ES-I3 (cell line): ENCODE data around the gene TEX261.
A peak's percentile ranks its signal among the peaks of the same experiment; 100 is the strongest.
"Not testable (repeated sequence)": the region's sequence is repeated elsewhere in the genome, so short reads cannot be mapped to it uniquely, and the experiment has no call there.

ENCODE experiments used
- H3K36me3 ChIP-seq: 2 replicates; pipeline ENCODE4 v1.6.1; 2013; ENCODE audit warnings: mild to moderate bottlenecking, low read length, control low read depth, moderate library complexity; ENCODE audit not compliant: insufficient read depth
- H3K4me1 ChIP-seq: 2 replicates; pipeline ENCODE4 v1.6.1; 2013; ENCODE audit warnings: mild to moderate bottlenecking, control low read depth, low read length; ENCODE audit not compliant: insufficient read depth
- H3K9ac ChIP-seq: 2 replicates; pipeline ENCODE4 v1.6.1; 2013; ENCODE audit warnings: low read depth, mild to moderate bottlenecking, low read length, moderate library complexity
- H3K9me3 ChIP-seq: 2 replicates; pipeline ENCODE4 v1.6.1; 2013; ENCODE audit warnings: mild to moderate bottlenecking, low read length, moderate library complexity; ENCODE audit not compliant: control insufficient read depth, insufficient read depth

The TEX261 gene

GRCh38 chr2:70994699-70995425 lies at the start of gene TEX261:
Gene TEX261, minus strand, starts transcription at chr2:70994873. Its CDS starts 116 bp downstream, at chr2:70994757.
- no peaks in the 10 kb centered on the region for H3K36me3 ChIP-seq
- H3K9ac ChIP-seq, result peak within 1 kb of the TSS; percentile 84
- H3K9me3 ChIP-seq, result no peaks in the 10 kb centered on the region
- H3K4me1 ChIP-seq, result peaks cover 8% of the 10 kb centered on the region; the same call in 1 of the 2 replicates

- no peaks in the 10 kb centered on the region for H3K4me1 ChIP-seq
- H3K9me3 ChIP-seq, result no peaks in the 10 kb centered on the region
- no peak overlapping the region; the same call in 1 of the 2 replicates for H3K9ac ChIP-seq
- no peaks in the 10 kb centered on the region for H3K36me3 ChIP-seq
Measured at GRCh38 chr2:71043531-71044407, 49.1 kb upstream of the TEX261 start.

- H3K36me3 ChIP-seq, result no peaks in the 10 kb centered on the region
- no peaks in the 10 kb centered on the region for H3K4me1 ChIP-seq
- no peaks in the 10 kb centered on the region for H3K9me3 ChIP-seq
- no peak overlapping the region for H3K9ac ChIP-seq
Measured at GRCh38 chr2:71042287-71042686, 47.6 kb upstream of the TEX261 start.

- H3K36me3 ChIP-seq, H3K4me1 ChIP-seq, H3K9me3 ChIP-seq, H3K9ac ChIP-seq: not testable (repeated sequence)
Measured at GRCh38 chr2:71036296-71036695, 41.6 kb upstream of the TEX261 start.

- not testable (repeated sequence) for H3K9me3 ChIP-seq, H3K9ac ChIP-seq, H3K4me1 ChIP-seq, H3K36me3 ChIP-seq
Measured at GRCh38 chr2:71023553-71024243, 29.0 kb upstream of the TEX261 start.

GRCh38 chr2:71021394-71021793 lies 26.7 kb upstream of the TEX261 start:
- H3K9ac ChIP-seq, H3K36me3 ChIP-seq, H3K4me1 ChIP-seq, H3K9me3 ChIP-seq: not testable (repeated sequence)

GRCh38 chr2:71019989-71020388 lies 25.3 kb upstream of the TEX261 start:
- H3K9me3 ChIP-seq, H3K9ac ChIP-seq, H3K36me3 ChIP-seq, H3K4me1 ChIP-seq: not testable (repeated sequence)

GRCh38 chr2:71018625-71019024 lies 24.0 kb upstream of the TEX261 start:
- H3K4me1 ChIP-seq, result 0 out of 2 replicates have a peak, but pooled peaks cover 4% of the 10 kb centered on the region
- H3K36me3 ChIP-seq, result no peaks in the 10 kb centered on the region
- no peak overlapping the region for H3K9ac ChIP-seq
- no peaks in the 10 kb centered on the region for H3K9me3 ChIP-seq

- H3K9me3 ChIP-seq, H3K36me3 ChIP-seq, H3K4me1 ChIP-seq: not testable (repeated sequence)
Measured at GRCh38 chr2:71011786-71012185, 17.1 kb upstream of the TEX261 start.

GRCh38 chr2:71008342-71008741 lies 13.7 kb upstream of the TEX261 start:
- H3K9ac ChIP-seq, result no peak overlapping the region

More at GRCh38 chr2:71011786-71012185, 17.1 kb upstream of the TEX261 start:
- not testable (repeated sequence) for H3K9ac ChIP-seq

GRCh38 chr2:71006955-71007799 lies 12.5 kb upstream of the TEX261 start:
- Histone ChIP-seq H3K9me3 (no peaks in the 10 kb centered on the region), H3K4me1 (no peaks in the 10 kb centered on the region), H3K9ac (no peak overlapping the region), H3K36me3 (no peaks in the 10 kb centered on the region)

More at GRCh38 chr2:71008342-71008741, 13.7 kb upstream of the TEX261 start:
- no peaks in the 10 kb centered on the region for H3K4me1 ChIP-seq
- H3K36me3 ChIP-seq, result no peaks in the 10 kb centered on the region
- H3K9me3 ChIP-seq, result no peaks in the 10 kb centered on the region

GRCh38 chr2:71006323-71006722 lies 11.7 kb upstream of the TEX261 start:
- Histone ChIP-seq H3K9me3 (no peaks in the 10 kb centered on the region), H3K36me3 (no peaks in the 10 kb centered on the region), H3K9ac (no peak overlapping the region), H3K4me1 (peaks cover 6% of the 10 kb centered on the region; the same call in 1 of the 2 replicates)

GRCh38 chr2:71005271-71006202 lies 10.9 kb upstream of the TEX261 start:
- no peaks in the 10 kb centered on the region for H3K9me3 ChIP-seq
- H3K9ac ChIP-seq, result no peak overlapping the region
- H3K4me1 ChIP-seq, result peaks cover 8% of the 10 kb centered on the region; the same call in 1 of the 2 replicates
- no peaks in the 10 kb centered on the region for H3K36me3 ChIP-seq
